G401.6 (cell line): ENCODE data around the gene RNF166.

ENCODE experiments used
- FAIRE-seq: peaks from 2 replicates; lab custom pipeline; 2012; peaks lifted over from hg19 to GRCh38; lab: Jason Lieb, UNC

RNF166 gene

DNA sequence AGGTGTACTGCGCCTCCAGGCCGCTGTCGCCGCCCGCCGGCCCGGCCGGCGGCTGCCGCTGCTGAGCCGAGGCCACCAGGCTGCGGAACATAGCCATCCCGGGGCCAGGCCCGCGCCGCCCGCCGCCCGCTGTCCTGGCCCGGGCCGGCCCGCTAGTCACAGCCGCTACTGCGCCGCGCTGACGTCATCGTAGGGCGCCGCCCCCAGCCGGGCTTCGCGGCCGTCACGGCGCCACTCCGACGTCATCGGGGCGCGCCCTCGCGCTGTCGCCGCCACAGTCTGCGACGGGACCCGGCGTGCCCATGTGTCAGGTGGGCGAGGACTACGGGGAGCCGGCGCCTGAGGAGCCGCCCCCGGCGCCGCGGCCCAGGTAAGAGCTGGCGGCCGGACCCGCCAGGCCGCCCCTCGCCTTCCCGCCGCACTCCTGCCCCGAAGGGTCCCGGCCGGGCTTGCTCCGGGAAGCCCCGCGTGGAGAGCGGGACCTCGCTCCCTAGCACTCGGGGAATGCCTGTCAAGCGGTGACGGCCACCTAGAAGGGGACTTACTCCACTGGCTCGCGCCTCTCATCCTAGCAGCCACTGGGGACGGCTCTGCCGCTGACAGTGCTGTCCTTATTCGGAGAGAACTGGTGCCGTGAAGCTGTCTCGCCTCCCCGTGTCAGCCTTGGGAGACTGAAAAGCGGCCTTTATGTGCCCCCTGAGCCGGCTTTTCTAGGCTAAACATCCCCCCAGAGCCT is at the start of gene RNF166, which contains the start of gene CTU2:
Gene RNF166, minus strand, starts transcription at position 180 of the 736 bp plus-strand sequence. Its CDS starts 83 bp downstream, at position 97.
Gene CTU2, plus strand, starts transcription at position 275 of the 736 bp plus-strand sequence. Its CDS starts 28 bp downstream, at position 303.
- no peak for FAIRE-seq

GRCh38 chr16:88754912-88755744 is 48.9 kb upstream of the RNF166 start:
- no peak for FAIRE-seq

- FAIRE-seq, result no peak
Measured at GRCh38 chr16:88754109-88754911, 48.1 kb upstream of the RNF166 start.

DNA sequence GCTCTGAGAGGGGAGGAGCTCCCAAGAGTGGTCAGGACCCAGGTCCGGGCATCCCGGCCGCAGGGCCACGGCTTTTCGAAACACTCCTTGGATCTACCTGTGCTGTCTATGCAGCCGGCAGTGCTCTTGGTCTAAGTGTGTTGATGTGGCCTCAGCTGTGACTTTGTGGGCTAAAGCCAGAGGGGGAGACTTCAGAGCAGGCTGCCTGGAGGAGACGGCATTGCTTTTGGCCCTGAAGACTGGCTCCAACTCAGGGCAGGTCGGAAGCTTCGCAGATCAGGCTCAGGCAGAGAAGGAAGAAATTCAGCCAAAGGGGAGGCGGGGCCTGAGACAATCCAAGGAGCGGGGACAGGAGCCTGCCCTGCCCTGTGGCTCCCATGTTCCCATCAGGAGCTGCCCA is 47.4 kb upstream of the RNF166 start:
- FAIRE-seq, result no peak

DNA sequence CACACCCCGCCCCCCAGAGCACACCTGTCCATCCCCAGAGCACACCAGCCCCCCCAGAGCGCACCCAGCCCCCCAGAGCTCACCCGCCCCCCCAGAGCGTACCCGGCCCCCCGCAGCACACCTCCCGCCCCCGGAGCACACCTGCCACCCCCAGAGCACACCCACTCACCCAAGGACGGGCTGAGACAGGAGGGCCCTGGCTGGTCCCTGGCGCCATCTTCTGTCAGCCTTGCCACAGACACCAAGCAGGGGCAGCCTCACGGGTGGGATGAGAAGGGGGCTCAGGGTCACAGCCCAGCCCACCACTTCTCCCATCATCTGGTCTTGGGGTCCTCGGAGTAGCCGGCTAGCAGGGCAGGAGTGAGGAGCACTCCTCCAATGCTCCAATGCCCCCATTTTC is 47.0 kb upstream of the RNF166 start:
- no peak for FAIRE-seq

DNA sequence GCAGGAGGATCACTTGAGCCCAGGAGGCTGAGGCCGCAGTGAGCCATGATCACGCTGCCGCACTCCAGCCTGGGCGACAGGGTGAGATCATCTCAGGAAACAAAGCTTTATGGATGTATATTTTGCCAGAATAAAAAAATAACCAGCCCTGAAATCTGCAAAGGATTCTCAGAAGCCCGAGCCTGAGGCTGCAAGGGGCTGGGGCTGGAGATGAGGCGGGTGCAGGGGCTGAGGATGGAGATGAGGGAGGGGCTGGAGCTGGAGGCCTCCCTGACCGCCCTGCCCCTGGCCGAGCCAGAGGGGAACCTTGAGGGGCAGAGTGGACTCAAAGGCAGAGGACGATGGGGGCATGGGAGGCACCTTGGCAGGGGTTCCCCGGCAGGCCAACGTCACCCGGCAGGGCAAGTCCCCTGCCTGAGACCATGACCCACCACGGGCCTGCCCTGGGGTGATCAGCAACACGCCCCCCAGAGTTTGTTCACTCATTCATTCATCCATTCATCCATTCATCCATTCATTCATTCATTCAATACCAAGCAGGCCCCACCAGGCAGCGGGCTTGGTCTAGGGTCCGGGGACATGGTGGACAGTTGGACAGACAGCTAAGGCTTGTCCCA is 46.3 kb upstream of the RNF166 start:
- no peak for FAIRE-seq

- no peak for FAIRE-seq
Measured at GRCh38 chr16:88750854-88751253, 44.6 kb upstream of the RNF166 start.

- no peak for FAIRE-seq
Measured at GRCh38 chr16:88749358-88749757, 43.1 kb upstream of the RNF166 start.

DNA sequence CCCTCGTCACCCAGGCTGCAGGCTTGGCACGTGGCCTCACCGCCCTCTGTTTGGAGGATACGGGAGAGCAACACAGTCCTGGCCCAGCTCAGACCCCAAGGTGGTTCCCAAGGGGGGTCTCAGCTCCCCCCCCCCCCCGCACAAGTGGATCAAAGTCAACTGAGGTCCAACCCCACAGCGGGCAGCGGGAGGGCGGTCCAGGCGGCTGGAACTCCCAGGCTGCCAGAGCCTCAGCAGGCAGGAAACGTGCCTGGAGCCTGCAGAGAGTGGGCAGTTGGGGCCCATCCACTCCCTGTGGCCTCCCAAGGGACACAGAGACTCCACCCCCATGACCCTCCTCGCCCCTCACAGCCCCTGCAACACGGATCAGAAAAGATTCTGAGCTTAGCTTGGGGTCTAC is 42.2 kb upstream of the RNF166 start:
- no peak for FAIRE-seq

DNA sequence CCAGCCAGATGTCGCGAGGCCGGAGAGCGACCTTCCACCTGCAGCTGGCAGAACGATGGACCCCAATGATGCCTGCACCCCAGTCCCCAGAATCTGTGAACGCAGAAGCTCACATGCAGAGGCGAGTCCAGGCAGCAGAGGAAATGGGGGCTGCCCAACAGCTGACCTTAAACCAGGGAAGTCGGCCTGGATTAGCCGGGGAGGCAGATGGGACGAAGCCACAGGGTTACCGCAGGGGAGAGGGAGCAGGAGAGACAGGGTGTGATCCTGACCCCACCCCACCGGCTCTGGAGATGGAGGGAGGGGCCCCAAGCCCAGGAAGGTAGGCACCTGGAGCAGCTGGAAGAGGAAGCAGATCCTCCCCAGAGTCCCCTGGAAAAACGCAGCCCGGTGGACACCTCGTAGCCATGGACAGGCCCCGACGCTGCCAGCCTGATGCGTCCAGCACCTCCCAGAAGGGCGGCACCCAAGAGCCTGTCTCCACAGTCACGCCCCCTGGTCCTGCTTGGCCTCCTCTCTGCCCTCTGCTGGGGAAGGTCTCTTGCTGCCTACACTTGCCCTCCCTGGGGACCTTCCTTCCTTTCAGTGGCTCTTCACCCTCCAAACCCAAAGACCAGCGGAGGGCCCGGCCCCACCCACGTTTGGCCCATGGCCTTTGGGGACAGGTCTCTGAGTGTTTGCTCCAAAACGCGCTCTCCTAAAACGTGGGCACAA is 41.5 kb upstream of the RNF166 start:
- no peak for FAIRE-seq

- FAIRE-seq, result no peak
Measured at GRCh38 chr16:88746506-88746905, 40.3 kb upstream of the RNF166 start.

- no peak for FAIRE-seq
Measured at GRCh38 chr16:88744577-88745521, 38.6 kb upstream of the RNF166 start.

- FAIRE-seq, result no peak
Measured at GRCh38 chr16:88743693-88744576, 37.7 kb upstream of the RNF166 start.

DNA sequence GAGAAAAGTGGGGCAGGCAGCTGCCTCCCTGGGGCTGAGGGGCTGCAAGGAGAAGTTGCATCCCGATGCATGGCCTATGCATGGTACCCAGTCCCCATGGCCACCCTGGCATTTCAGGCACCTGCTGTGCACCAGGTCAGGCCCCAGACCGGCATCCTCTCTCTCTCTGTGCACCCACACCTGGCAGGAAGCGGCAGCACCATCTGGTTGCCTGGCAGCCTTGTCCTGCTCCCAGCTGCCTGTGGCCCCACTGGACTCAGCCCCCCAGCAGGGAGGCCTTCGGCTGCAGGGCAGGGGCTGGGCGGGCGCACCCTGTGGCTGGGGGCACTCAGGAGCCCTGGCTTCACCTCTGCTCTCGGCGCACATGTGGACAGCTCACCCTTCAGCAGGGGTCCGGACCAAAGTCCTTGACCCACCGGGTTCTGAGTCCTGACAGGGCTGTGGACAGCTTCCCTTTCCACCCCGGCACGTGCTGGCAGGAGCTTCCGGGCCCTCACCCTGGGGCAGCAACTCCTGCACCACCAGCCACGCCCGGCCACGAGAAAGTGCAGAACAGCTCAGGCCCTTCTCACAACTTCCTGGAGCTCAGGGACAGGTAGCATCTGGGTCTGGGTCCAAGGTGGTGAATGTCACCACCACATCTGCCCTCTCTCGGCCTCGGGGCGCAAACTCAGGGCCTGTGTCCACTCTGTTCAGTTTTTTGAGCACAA is 36.8 kb upstream of the RNF166 start:
- FAIRE-seq, result no peak

DNA sequence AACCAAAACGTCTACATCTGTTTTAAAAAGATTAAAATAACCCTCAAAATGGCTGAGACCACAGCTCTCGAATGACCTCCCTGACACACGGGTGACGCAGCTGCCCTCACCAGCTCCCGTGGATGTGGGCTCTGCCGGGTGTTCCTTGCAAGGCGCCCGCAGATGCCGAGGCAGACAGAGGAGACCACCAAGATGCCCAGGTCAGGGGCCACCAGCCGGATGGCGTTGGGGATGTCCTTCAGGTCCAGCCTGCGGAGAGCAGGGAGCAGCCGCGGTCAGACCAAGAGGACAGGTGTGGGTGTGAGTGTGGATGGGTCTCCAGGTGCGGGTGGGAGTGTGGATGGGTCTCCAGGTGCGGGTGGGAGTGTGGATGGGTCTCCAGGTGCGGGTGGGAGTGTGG is 35.2 kb upstream of the RNF166 start:
- FAIRE-seq, result no peak

GRCh38 chr16:88740727-88741055 is 34.5 kb upstream of the RNF166 start:
- no peak for FAIRE-seq

DNA sequence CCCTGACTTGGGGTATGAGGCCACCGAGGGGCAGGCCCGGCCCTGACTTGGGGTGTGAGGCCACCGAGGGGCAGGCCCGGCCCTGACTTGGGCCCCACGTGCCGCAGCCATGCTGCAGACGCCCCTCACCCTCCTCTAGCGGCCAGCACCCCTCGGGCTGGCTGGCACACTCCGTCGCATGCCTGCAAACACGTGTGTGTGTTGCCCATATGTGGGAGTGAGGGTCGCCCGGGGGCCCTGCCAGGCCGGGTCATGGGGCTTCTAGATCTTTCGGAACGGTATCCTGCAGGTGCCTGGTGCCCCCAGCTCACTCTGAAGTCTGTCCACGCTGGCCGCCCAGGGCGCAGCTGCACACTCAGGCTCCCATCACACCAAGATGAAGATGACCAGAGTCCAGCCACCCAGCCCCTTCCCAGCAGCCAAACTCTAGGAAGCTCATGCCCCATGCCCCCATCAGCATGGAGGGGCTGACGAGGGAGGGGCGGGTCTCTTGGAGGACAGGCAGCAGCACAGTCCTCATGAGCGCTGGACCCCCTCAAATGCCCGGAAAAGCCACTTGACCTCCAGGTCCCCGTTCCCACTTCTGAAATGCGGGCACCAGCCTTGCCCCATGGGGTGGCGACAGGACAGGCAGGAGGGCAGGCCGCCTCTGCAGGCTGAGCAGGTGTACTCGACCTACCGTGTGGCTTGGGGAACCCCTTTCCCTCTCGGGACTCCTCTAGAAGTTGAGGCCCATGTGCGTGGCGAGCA is 33.9 kb upstream of the RNF166 start:
- FAIRE-seq, result no peak
